HCT116 (cell line): Measurements from ENCODE around the gene PPP1CB.

Experiments
- EZH2phosphoT487 ChIP-seq: fragments of 200-600 bp; IDR thresholded peaks from 2 replicates; pipeline ENCODE4 v1.6.1; 2018; ENCODE audit warnings: antibody characterized with exemption, borderline replicate concordance
- TF ChIP-seq, protein P1 (sequence below): IDR thresholded peaks from 2 replicates; pipeline ENCODE4 v1.6.1; 2011; ENCODE audit warnings: mild to moderate bottlenecking, low read length, moderate library complexity; ENCODE audit not compliant: insufficient replicate concordance; ENCODE audit errors: extremely low read depth

DNA sequence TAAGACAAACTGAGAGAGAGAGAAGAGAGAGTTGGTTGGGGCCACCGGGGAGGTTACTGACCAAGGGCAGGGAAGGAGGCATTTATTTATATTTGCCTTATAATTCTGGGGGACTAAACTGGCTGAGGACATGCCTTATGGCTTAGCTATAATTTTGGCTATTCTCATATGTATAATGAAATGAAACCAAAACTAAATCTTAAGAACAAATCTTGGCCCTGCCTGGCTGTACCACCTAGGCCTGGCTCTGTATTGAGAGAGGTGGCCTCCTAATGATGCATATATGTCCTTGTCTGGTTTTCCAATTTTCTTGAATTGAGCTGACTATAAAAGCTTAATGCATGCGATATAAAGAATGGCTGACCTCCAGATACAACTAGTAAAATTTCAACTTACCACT lies 3.5 kb upstream of the PPP1CB start:
- TF ChIP-seq, protein P1, sequence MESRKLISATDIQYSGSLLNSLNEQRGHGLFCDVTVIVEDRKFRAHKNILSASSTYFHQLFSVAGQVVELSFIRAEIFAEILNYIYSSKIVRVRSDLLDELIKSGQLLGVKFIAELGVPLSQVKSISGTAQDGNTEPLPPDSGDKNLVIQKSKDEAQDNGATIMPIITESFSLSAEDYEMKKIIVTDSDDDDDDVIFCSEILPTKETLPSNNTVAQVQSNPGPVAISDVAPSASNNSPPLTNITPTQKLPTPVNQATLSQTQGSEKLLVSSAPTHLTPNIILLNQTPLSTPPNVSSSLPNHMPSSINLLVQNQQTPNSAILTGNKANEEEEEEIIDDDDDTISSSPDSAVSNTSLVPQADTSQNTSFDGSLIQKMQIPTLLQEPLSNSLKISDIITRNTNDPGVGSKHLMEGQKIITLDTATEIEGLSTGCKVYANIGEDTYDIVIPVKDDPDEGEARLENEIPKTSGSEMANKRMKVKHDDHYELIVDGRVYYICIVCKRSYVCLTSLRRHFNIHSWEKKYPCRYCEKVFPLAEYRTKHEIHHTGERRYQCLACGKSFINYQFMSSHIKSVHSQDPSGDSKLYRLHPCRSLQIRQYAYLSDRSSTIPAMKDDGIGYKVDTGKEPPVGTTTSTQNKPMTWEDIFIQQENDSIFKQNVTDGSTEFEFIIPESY = no peak
- TF ChIP-seq EZH2phosphoT487 = no peak
